HG03196 (cell line): Measurements from ENCODE around the gene SCN8A.

Experiments
- ATAC-seq: cut with Tn5 transposase; IDR thresholded peaks from one replicate; pipeline ENCODE4 v1.9.1; 2021; ENCODE audit not compliant: unreplicated experiment

SCN8A gene

DNA sequence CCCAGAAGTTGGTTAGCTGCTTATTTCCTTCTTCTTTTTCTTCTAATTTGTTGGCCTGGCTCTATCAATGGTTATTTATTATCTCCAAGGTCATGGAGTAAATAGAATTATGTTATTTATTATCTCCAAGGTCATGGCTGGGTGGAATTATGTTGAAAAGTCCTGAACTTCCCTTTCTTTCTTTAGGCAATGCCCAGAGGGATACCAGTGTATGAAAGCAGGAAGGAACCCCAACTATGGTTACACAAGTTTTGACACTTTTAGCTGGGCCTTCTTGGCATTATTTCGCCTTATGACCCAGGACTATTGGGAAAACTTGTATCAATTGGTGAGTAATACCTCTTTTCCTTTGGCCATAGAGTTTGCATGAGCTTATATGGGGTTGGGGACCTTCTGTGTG is 111.6 kb downstream of the SCN8A start:
- no peak for ATAC-seq

DNA sequence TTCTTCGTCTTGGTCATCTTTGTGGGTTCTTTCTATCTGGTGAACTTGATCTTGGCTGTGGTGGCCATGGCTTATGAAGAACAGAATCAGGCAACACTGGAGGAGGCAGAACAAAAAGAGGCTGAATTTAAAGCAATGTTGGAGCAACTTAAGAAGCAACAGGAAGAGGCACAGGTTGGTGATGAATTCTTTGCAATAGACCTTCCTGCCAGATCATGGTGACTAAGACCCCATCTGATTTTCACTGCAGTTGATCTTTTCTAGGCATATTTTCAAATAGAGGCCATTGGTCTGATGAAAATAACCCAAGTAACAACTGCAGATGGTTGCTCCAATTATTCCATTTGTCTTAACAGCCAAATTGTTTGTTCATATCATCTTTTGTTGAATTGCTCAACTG is 114.4 kb downstream of the SCN8A start:
- ATAC-seq: no peak

DNA sequence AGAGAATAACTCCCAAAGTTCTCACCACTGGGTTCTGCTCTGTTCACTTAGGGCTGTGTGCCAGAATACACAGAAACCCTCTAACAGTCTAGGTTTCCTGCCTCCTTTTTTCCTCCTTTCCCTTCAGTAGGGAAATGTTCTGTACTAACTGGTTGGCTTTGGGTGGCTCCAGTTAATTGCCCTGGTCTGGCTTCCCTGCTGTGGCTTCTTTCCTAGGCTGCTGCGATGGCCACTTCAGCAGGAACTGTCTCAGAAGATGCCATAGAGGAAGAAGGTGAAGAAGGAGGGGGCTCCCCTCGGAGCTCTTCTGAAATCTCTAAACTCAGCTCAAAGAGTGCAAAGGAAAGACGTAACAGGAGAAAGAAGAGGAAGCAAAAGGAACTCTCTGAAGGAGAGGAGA is 115.2 kb downstream of the SCN8A start:
- ATAC-seq: no peak

DNA sequence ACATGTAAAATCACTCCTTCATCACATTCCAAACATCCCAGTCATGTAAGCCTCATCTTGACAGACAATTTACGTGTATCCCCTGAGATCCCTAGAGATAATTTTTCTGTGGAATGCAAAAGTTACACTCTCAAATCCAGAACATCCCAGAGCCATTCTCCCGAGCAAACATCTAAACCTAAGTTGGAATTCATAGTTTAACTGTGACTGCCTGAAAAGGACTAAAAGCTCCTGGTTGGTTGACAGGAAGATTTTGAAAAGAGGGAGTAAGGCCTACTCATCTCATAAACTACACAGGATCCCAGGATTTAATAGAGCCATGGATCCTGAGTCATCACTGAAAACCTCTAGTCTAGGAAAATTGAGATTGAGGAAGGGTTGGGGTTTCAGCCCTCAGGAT is 123.6 kb downstream of the SCN8A start:
- no peak for ATAC-seq

DNA sequence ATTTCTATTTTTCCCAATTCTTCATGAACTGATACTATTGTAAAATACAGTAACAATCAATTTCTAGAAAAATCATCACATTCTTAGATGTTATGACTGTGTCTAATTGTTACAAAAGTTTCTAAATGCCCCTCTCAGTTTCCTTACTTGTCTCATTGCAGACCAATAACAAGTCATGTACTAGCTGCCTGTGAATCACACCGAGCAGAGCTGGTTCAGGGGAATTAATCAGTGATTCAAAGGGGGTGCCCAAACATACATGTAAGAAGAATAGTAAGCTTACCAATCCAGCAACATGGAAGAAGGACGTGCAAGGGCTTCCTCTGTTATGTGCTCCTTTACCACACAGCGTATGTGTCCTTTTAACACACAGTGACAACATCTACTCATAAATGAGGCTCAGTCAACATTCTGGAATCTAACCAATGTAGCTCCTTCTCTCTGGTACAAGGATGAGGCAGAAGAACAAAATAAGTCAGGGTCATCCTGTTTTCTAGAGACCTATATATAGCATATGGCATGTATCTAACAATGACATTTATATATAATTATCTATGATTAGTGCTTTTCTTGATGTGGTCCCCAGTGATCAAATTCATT is 126.4 kb downstream of the SCN8A start:
- no peak for ATAC-seq

GRCh38 chr12:51721282-51721940 is 130.4 kb downstream of the SCN8A start:
- ATAC-seq: no peak

DNA sequence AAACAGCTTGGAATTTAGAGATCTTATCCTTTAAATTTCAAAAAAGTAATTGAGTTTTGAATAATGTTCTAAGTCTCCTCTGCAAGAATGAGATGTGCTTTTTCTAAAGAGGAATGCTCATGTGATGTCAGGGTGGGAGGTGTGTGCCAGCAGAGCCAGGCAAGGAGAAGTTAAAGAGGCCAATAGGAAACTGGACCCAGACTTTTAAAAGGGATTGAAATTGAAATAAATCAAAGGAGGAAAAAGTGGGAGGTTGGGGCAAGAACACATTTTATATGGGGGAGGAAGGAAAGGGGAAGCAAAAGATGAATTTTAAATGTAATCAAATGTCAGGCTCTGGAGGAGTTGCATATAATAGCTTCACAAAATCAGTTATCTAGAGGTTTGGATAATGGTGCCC is 131.4 kb downstream of the SCN8A start:
- ATAC-seq: no peak

DNA sequence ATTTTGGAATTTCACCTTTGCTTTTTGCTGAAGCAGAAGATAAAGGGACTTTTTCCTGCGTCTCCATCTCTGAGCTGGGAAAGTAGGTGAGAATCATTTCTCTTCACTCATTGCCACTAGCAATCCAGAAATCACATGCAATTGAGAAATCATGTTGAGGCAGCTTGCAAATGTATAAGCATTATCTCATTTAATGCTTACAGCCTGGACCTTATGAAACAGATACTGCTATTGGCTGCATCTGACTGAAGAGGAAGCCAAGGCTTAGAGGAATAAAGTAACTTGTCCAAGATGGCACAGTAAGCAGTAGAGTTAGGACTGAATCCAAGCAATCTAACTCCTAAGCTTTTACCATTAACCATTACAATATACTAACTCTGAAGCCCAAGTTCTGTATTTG is 135.1 kb downstream of the SCN8A start:
- no peak for ATAC-seq

GRCh38 chr12:51726931-51727330 is 135.9 kb downstream of the SCN8A start:
- no peak for ATAC-seq

- ATAC-seq: no peak
Observed at GRCh38 chr12:51729331-51729730, 138.3 kb downstream of the SCN8A start.

- ATAC-seq: no peak
Observed at GRCh38 chr12:51730745-51731144, 139.7 kb downstream of the SCN8A start.

DNA sequence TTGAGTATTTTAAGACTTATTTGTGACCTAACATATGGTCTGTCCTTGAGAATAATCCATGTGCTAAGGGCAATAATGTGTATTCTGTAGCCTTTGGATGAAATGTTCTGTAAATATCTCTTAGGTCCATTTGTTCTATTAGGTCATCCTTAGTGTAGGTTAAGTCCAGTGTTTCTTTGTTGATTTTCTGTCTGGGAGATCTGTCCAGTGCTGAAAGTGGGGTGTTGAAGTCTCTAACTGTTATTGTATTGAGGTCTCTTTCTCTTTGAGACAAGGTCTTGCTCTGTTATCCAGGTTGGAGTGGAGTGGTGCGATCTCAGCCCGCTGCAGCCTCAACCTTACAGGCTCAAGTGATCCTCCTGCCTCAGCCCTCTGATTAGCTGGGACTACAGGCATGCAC is 149.5 kb downstream of the SCN8A start:
- no peak for ATAC-seq

DNA sequence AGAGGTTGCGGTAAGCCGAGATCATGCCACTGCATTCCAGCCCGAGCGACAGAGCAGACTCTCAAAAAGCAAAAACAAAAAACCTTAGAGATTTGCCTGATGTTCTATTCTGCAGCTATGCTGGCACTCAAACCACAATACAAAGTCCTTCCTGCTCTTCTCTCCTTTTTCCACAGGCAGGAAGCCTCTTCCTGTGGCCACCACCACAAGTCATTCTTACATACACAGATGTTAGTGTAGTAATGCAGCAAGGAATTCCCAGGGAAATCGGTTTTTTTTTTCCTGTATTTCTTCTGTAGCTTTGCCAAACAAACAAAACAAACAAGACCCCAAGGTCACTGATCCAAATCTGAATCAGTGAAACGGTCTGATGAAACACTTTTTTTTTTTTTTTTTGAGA is 153.2 kb downstream of the SCN8A start:
- no peak for ATAC-seq

- no peak for ATAC-seq
Observed at GRCh38 chr12:51744957-51745356, 153.9 kb downstream of the SCN8A start.

GRCh38 chr12:51746416-51746815 is 155.4 kb downstream of the SCN8A start:
- ATAC-seq: no peak

DNA sequence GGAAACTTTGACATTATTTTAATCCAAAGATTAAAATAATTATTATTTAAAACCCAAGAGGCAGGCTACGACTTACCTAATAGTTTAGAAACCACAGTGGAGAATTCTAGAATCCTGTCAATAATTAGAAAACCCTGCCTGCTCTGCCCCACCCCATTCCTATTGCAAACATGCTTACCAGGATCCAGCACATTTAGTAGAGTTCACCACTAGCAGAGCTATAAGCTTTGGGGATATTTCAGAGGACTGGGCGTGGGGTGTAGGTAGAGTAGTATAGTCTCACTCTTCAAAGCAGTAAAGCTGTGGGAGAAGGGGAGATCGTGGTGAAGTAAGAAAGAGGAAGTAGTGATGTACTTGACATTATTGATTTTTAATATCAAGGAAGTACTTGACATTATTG is 157.2 kb downstream of the SCN8A start:
- no peak for ATAC-seq

GRCh38 chr12:51749206-51749985 is 158.4 kb downstream of the SCN8A start:
- no peak for ATAC-seq

GRCh38 chr12:51749986-51750317 is 158.9 kb downstream of the SCN8A start:
- ATAC-seq: no peak

GRCh38 chr12:51751661-51752060 is 160.6 kb downstream of the SCN8A start:
- no peak for ATAC-seq

- ATAC-seq: no peak
Observed at GRCh38 chr12:51752234-51752889, 161.3 kb downstream of the SCN8A start.

DNA sequence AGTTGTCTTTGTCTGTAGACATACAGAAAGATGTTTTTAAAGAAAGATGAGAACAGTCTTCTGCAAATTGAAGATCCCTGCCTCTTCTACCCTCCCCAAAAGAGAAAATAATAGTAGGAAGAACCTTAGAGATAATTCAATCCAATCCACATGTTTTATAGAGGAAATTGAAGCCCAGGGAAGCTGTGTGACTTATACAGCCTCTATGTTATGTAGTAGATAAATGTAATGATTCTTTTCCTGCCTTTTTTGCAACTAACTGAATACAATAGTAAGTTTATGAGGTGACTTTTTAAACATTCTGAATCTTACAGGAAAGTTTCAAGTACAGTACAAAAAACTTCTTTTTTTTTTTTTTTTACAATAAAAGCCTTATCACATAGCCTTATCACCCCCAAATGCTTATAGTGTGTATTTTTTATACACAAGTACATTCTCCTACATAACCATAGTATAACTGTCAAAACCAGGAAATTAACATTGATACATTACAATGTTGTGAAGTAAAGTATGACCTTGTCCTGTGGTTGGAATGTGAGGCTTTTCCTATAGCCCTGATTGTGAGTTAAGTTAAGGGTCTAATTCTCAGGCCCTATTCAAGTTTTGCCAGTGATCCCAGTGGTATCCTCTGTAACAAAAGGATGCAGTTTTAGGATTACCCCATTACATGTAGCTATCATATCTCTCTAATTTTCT is 163.1 kb downstream of the SCN8A start:
- ATAC-seq: no peak
